ENCODE data around the gene CREBBP.

The CREBBP gene

DNA sequence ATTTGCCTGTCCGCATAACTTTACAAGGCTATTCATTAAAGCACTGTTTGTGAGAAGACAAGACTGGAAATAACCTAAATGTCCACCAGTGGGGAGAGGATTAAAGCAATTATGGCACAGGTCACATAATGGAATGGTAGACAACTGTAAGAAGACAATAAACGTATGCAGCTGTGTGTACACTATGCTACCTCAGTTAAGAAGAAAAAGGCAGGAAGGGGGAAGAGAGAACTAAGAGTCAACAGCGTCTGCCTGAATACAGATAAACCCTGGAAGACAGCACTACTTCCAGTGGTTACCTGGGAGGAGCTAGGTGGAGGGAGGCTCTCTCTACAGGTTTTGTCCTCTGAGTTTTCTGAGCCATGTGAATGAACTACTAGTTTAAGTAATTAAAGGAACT lies 15.3 kb downstream of the CREBBP start:
- Mint-ChIP-seq H3K9me3 (no peaks in the 10 kb centered on the region), H3K4me1 (peaks cover 67% of the 10 kb centered on the region), H3K4me3 (no peak overlapping the region), H3K36me3 (ENCODE audit: low read depth) (peaks cover 7% of the 10 kb centered on the region), H3K27me3 (ENCODE audit: low read depth) (no peaks in the 10 kb centered on the region), H3K27ac (peak overlapping the region in 1 of 3 experiments; percentile 64)
- TF ChIP-seq, protein P1, sequence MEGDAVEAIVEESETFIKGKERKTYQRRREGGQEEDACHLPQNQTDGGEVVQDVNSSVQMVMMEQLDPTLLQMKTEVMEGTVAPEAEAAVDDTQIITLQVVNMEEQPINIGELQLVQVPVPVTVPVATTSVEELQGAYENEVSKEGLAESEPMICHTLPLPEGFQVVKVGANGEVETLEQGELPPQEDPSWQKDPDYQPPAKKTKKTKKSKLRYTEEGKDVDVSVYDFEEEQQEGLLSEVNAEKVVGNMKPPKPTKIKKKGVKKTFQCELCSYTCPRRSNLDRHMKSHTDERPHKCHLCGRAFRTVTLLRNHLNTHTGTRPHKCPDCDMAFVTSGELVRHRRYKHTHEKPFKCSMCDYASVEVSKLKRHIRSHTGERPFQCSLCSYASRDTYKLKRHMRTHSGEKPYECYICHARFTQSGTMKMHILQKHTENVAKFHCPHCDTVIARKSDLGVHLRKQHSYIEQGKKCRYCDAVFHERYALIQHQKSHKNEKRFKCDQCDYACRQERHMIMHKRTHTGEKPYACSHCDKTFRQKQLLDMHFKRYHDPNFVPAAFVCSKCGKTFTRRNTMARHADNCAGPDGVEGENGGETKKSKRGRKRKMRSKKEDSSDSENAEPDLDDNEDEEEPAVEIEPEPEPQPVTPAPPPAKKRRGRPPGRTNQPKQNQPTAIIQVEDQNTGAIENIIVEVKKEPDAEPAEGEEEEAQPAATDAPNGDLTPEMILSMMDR (IDR thresholded peaks at IDR 0.05; ENCODE audit: unreplicated experiment in 3 of 3), result no peak

DNA sequence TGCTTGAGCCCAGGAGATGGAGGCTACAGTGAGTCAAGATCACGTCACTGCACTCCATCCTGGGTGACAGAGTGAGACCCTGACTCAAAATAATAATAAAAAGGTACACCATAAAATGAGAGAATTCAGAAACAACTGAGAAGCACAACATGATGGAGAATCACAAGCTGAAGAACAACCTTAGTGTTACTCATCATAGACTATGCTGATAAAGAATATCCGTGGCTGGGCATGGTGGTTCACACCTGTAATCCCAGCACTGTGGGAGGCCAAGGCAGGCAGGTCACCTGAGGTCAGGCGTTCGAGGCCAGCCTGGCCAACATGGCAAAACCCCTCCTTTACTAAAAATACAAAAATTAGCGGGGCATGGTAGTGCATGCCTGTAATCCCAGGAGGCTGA lies 16.0 kb downstream of the CREBBP start:
- Mint-ChIP-seq H3K4me3 (no peak overlapping the region), H3K36me3 (ENCODE audit: low read depth) (peaks cover 7% of the 10 kb centered on the region), H3K27me3 (ENCODE audit: low read depth) (no peaks in the 10 kb centered on the region), H3K4me1 (peaks cover 63% of the 10 kb centered on the region), H3K27ac (no peak overlapping the region), H3K9me3 (no peaks in the 10 kb centered on the region)
- TF ChIP-seq, protein P1 (IDR thresholded peaks at IDR 0.05; ENCODE audit: unreplicated experiment in 3 of 3), result no peak

DNA sequence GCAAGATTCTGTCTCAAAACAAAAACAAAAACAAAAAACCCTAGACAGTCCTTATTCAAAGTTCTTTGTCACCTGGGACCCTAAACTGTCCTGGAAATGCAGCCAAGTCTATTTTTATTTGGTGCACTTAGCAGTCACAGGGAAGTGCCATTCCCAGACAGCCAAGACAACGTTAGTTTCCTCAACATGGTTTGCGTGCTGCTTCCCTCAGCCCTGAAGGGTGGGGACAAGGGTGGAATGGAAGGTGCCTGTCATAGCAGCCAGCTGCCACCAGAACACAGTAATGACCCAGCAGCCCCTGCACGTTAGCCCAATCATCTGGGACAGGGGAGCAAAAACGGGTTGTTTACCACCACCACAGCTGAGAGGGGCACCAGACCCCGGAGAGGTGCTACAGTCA lies 16.9 kb downstream of the CREBBP start:
- H3K27ac Mint-ChIP-seq, result peak overlapping the region in 1 of 3 experiments; percentile 29
- peaks cover 63% of the 10 kb centered on the region for H3K4me1 Mint-ChIP-seq
- no peak overlapping the region for H3K4me3 Mint-ChIP-seq
- H3K27me3 Mint-ChIP-seq (ENCODE audit: low read depth), result no peaks in the 10 kb centered on the region
- no peaks in the 10 kb centered on the region for H3K9me3 Mint-ChIP-seq
- TF ChIP-seq, protein P1 (IDR thresholded peaks at IDR 0.05; ENCODE audit: unreplicated experiment in 3 of 3), result no peak
- H3K36me3 Mint-ChIP-seq (ENCODE audit: low read depth), result peaks cover 7% of the 10 kb centered on the region

DNA sequence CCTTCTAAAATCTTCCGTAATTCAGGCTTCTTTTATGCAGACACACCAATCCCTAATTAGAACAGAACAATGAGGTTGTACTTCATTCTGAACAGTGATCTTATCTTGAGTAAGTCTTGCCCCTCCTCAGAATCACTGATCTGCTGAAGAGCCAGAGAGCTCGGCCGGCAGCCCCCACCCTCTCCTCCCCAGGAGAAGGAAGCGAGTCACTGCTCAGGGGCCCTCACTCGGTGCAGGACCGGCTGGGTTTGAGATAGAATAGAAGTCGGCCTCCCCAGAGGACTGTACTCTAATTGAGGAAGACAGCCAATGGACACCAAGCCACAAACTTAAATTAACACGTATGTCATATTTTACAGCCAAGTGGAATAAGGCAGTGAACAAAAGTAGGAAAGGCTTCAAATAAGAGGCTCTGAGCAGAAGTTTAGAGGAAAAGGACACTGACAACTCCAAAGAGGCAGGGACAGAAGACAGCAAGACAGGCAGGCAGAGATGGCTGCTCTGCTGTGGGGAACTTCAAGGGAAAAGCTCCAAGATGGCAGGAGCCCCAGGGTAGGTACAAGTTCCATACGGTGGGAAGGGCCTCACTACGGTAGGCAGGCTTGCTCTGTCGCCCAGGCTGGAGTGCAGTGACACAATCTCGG lies 18.6 kb downstream of the CREBBP start:
- TF ChIP-seq, protein P1 (IDR thresholded peaks at IDR 0.05; ENCODE audit: unreplicated experiment in 3 of 3), result no peak
- peaks cover 72% of the 10 kb centered on the region for H3K4me1 Mint-ChIP-seq
- H3K27ac Mint-ChIP-seq, result peak overlapping the region; percentile 54 to 72 (median 72)
- no peaks in the 10 kb centered on the region for H3K9me3 Mint-ChIP-seq
- H3K27me3 Mint-ChIP-seq (ENCODE audit: low read depth), result no peaks in the 10 kb centered on the region
- H3K36me3 Mint-ChIP-seq (ENCODE audit: low read depth), result peaks cover 7% of the 10 kb centered on the region
- peak overlapping the region in 1 of 3 experiments; percentile 11 for H3K4me3 Mint-ChIP-seq

DNA sequence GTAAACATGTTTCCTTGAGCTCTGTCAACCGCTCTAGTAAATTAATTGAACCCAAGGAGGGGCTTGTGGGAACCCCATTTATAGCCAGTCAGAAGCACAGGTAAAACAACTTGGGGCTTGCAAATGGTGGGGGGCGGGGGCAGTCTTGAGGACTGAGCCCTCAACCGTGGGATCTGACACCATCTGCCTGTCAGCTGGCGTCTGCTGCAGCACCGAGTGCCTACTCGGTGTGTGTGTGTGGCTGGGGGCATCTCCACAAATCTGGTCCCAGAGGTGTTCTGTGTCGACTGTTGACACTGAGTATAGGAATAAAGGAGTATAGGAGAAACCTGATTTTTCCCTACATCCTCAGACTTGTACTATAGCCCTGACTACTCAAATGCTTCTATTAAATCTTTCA lies 20.6 kb downstream of the CREBBP start:
- Mint-ChIP-seq H3K36me3 (ENCODE audit: low read depth) (peaks cover 4% of the 10 kb centered on the region), H3K4me3 (no peak overlapping the region), H3K4me1 (peaks cover 68% of the 10 kb centered on the region), H3K27ac (peak overlapping the region in 1 of 3 experiments; percentile 47), H3K27me3 (ENCODE audit: low read depth) (no peaks in the 10 kb centered on the region), H3K9me3 (no peaks in the 10 kb centered on the region)
- TF ChIP-seq, protein P1 (IDR thresholded peaks at IDR 0.05; ENCODE audit: unreplicated experiment in 3 of 3), result no peak

DNA sequence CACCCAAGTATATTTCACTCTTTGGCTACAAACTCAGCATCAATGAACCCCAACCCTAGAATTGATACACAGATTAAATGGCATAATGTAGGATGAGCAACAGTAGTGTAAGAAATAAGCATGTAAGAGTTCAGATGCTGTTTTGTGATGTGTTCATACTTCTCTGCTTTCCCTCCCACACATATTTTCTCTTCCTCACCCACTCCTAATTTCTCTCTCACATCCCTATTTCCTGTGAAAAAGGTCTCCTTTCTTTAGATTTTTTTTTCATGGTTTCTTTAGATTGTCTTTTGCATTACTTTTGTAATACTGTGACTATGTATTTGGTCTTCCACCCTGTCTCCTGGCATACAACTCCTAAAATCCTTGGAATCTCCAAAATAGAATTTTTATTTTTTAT lies 21.7 kb downstream of the CREBBP start:
- peaks cover 13% of the 10 kb centered on the region for H3K36me3 Mint-ChIP-seq (ENCODE audit: low read depth)
- TF ChIP-seq, protein P1 (IDR thresholded peaks at IDR 0.05; ENCODE audit: unreplicated experiment in 3 of 3), result no peak
- H3K4me3 Mint-ChIP-seq, result no peak overlapping the region
- H3K9me3 Mint-ChIP-seq, result no peaks in the 10 kb centered on the region
- H3K27me3 Mint-ChIP-seq (ENCODE audit: low read depth), result no peaks in the 10 kb centered on the region
- H3K4me1 Mint-ChIP-seq, result peaks cover 74% of the 10 kb centered on the region
- H3K27ac Mint-ChIP-seq, result peak overlapping the region; percentile 48 to 68 (median 65)
